DMS53 treated with DMSO at 0.1 percent for 48 hours (cell line): Measurements from ENCODE around the gene PRKCE.

ENCODE experiments used
- DNase-seq: peaks from one replicate; lab custom pipeline; 2025; ENCODE audit not compliant: unreplicated experiment; lab: John Stamatoyannopoulos, UW

Gene PRKCE

GRCh38 chr2:45802499-45803138 is 151.1 kb downstream of the PRKCE start:
- no peak for DNase-seq

- DNase-seq, result no peak
Observed at GRCh38 chr2:45804987-45805755, 153.7 kb downstream of the PRKCE start.

DNA sequence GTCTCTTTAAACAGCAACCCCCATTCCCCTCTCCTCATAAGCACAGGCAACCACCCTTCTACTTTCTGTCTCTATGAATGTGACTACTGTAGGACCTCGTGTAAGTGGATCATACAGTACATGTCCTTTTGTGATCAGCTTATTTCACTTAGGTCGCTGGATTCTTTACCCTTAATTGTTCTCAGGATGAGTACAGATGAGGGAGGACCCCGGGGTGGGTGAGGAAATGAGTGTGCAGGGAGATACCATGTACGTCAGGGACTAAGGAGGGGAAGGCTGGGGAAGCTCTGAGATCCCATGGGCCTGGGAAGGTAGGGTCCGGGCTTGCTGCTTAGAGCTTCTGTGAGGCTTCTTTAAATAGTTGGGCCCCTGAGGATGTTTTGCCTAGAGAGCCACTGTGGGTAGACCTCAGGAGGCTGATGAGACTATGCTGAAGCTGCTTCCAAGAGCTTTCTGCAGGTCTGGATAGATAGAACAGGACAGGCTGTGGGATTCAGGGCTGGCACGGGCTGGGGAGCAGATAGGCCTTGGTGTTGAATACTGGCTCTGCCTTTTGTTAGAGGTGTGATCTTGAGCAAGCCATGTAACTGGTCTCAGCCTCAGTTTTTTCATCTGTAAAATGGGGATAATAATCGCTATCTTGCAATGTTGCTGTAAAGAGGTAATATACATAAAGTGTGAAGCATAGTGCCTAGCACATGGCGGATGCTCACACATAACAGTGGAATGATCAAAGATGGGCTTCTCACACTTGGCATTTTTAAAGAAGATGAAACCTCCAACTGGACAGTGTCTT is 155.3 kb downstream of the PRKCE start:
- no peak for DNase-seq

DNA sequence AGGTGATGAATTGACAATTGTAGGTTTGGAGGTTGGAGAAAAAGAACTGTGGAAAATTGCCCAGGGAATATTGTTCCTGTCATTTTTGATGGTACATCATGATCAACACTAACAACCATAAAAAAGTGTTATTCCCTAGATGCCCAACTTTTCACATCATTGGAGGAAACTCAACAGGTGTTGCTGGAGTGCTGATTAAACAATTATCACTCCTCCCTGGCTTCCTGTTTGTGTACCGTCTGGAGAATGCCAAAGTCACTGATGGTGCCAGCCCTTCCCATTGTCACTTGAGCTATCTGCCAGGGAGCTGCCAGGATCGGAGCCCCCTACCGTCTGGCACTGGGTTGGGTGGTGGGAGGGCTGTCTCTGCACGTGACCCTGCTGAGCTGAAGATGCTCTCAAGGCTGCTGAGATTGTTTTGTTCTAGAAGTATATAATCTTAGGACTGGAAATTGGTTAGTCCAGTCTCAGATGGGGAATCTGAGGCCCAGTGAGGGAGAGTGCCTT is 156.9 kb downstream of the PRKCE start:
- DNase-seq, result peak; percentile 59

GRCh38 chr2:45809205-45809604 is 157.7 kb downstream of the PRKCE start:
- DNase-seq, result no peak

DNA sequence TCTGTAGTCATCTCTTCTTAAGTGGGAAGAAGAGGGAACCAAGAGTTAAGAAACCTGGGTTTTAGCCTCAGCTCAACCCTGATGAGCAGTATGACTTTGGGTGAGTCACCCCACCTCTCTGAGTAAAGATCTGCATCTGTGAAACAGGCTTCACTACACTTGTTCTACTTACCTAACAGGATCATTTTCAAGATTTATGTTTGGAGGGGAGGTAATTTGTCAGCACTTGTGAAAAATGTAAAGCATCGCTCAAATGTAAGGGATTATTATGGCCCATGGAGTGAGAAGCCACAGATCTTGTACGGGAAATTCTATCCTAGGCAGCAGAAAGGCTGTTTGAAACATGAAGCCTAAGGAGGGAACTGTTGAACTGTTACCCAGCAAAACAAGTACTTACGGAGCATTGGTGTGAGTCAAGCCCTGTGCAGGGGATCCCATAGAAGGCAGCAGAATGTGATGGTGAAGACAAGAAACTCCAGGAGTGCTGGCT is 160.6 kb downstream of the PRKCE start:
- DNase-seq, result no peak

GRCh38 chr2:45813003-45813941 is 161.8 kb downstream of the PRKCE start:
- no peak for DNase-seq

DNA sequence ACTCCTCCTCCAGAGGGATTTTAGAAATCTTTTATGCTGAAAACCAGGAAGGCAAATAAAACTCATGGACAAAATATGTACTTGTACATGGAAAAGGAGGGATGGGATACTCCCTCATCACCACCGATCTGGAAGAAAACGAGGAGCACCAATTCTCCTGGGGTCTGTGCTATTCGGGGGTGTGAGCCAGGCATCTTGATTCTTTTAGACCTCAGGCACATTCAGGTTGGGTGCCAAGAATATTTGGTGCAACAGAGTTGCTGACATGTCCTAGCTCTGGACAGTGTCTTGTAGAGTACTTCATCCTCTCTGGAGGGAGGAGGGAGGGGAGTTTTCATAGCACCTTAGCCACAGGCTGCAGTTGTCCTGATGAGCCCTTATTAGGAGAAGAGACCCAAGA is 163.0 kb downstream of the PRKCE start:
- no peak for DNase-seq

DNA sequence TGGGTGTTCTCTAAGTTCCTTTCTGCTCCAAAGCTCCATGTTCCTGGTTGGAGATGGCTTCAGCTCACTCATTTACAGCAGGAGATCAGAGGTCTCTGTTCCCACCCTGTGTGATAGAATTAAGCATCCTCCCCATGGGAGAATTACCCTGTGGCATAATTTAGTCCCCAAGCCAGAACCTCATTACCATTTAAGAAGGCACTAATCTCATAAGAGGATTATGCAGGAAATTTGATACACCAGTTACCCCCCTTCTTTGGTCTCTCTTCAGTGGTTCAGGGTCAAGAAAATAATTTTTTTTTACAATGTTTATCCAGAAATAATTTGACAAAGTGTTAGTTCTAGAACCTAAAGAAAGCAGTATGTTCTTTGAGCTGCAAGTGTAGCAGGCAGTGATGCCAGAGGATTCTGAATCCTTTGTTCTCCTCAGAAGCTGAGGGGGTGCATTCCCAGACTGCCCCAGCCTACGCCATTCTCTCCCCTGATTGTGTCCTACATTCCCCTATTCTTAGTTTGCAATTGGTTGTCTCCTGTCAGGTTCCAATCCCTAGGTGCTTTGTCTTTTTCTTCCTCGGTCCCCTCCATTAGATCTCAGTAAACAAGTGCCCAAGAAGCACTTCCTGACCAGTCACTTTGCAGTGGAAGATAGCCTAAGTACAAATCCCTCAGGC is 163.6 kb downstream of the PRKCE start:
- DNase-seq, result peak; percentile 35

GRCh38 chr2:45816272-45816671 is 164.8 kb downstream of the PRKCE start:
- no peak for DNase-seq

DNA sequence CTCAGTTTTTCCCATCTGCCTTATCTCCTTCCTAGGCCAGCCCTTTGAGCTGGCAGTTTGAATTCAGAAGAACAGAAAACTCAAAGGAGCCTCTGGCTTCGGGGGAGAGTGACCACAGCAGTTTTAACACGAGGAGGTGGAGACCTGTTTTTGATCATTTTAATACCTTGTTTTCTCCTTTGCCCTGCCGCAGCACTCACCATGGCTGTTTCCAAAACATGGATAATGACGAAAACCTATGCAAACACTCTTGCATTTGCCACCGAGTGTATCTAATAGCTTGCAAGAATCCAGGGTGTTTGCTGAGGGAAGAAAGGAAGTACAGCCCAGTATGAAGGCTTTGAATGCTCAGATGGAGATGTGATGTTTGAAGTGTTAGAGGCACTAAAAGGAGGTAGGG is 167.1 kb downstream of the PRKCE start:
- DNase-seq, result peak; percentile 16

- no peak for DNase-seq
Observed at GRCh38 chr2:45820048-45820447, 168.6 kb downstream of the PRKCE start.

- DNase-seq, result peak; percentile 79
Observed at GRCh38 chr2:45821558-45822271, 170.2 kb downstream of the PRKCE start.

GRCh38 chr2:45822272-45822630 is 170.8 kb downstream of the PRKCE start:
- DNase-seq, result no peak

- DNase-seq, result no peak
Observed at GRCh38 chr2:45823723-45824206, 172.3 kb downstream of the PRKCE start.

DNA sequence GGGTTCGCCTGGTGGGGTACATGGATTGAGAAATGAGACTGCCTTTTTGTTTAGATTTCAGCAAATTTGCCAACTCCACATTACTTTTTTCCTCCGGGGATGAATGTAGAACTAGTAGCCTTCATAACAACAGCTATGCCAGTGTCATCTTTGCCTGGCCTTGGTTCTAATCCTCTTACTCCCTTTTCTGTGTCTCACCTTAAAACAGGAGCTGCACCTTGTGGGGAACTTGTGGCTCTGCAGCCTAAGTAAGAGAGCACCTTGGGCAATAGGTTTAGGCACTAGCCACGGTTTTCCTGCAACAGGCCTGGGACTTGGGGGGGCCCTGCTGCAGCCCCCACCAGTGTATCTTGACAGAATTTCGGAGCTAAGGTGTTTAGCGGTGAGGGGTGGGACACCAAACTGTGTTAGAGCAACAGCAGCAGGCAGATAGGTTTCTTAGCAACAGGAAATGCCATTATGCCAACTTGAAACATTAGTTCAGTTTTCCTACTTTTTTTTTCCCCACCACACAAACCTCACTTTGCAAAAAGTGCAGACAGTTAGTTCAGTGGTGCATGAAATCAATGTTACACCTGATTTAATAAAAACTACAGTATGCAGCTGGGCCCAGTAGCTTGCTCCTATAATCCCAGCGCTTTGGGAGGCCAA is 173.7 kb downstream of the PRKCE start:
- no peak for DNase-seq

- DNase-seq, result no peak
Observed at GRCh38 chr2:45826460-45826859, 175.0 kb downstream of the PRKCE start.

DNA sequence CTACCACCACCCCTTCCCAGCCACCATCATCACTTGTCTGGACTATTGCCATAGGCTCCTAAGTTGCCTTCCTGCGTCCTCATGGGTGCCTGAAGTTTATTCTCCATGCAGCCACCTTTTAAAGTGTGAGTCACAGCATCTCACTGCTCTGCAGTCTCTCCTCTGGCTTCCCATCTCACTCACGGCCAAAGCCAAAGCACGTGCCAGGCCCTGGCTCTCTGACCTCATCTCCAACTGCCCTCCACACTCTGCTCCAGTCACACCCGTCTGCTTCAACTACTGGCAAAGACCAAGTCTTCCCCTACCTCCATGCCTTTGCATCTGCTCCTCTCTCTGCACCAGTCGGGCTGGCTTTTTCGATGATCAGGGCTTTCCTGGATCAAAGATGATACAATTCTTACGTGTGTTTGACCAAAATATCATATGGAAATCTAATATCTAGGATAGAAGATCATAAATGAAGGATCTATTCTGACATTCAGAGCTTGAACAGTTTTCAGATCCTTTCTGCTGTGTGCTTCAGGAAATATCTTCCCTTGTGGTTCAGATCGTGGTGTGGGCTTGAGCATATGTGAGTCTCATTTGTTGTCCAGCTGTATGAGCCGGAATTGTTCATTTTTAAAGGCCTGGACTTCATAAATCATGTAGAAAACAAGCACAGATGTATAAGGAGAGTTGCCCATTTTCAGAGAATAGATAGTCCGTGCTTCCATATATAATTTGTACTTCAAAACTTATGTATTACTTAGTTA is 175.6 kb downstream of the PRKCE start:
- no peak for DNase-seq
